Measurements from ENCODE around the gene B3GALT4.

Gene B3GALT4

GRCh38 chr6:33289784-33290315 is 12.9 kb downstream of the B3GALT4 start:
- peaks cover 77% of the 10 kb centered on the region for H3K36me3 ChIP-seq (ENCODE audit: control insufficient read depth, low read length)

GRCh38 chr6:33290459-33290858 is 13.5 kb downstream of the B3GALT4 start:
- H3K9me3 ChIP-seq (ENCODE audit: control insufficient read depth, insufficient read depth, low read length): no peaks in the 10 kb centered on the region
- no peaks in the 10 kb centered on the region for H3K9me2 ChIP-seq (replicated peaks; ENCODE audit: control insufficient read depth, low read length)
- peaks cover 72% of the 10 kb centered on the region for H3K36me3 ChIP-seq (ENCODE audit: control insufficient read depth, low read length)
- peak overlapping the region; percentile 87 for H3K4me2 ChIP-seq (ENCODE audit: low read length)
- TF ChIP-seq EZH2phosphoT487 (IDR thresholded peaks at IDR 0.05; ENCODE audit: borderline replicate concordance, low read length): no peak
- TF ChIP-seq CTCF (IDR thresholded peaks at IDR 0.05; ENCODE audit: low read depth, low read length, poor library complexity, severe bottlenecking): no peak
- H3K4me3 ChIP-seq (ENCODE audit: low read length): peak overlapping the region; percentile 93
- H3K27me3 ChIP-seq (ENCODE audit: control insufficient read depth, low read length): no peaks in the 10 kb centered on the region
- H4K20me1 ChIP-seq (ENCODE audit: control insufficient read depth, insufficient read depth, low read depth, low read length): no peaks in the 10 kb centered on the region
- 0 out of 2 replicates have a peak overlapping the region, but pooled peaks have one; percentile 35 for H3K27ac ChIP-seq (ENCODE audit: low read depth, low read length)
- H3K4me1 ChIP-seq (ENCODE audit: control insufficient read depth, low read length): peaks cover 25% of the 10 kb centered on the region
- peaks cover 55% of the 10 kb centered on the region for H3K79me2 ChIP-seq (ENCODE audit: control insufficient read depth, low read length)
- peaks cover 11% of the 10 kb centered on the region; the same call in 1 of the 2 replicates for H3F3A ChIP-seq (ENCODE audit: control insufficient read depth, insufficient read depth)

More at GRCh38 chr6:33289784-33290315, 12.9 kb downstream of the B3GALT4 start:
- TF ChIP-seq EZH2phosphoT487 (IDR thresholded peaks at IDR 0.05; ENCODE audit: borderline replicate concordance, low read length) (no peak), CTCF (IDR thresholded peaks at IDR 0.05; ENCODE audit: low read depth, low read length, poor library complexity, severe bottlenecking) (no peak)
- no peaks in the 10 kb centered on the region for H3K27me3 ChIP-seq (ENCODE audit: control insufficient read depth, low read length)
- peaks cover 25% of the 10 kb centered on the region for H3K4me1 ChIP-seq (ENCODE audit: control insufficient read depth, low read length)
- H3F3A ChIP-seq (ENCODE audit: control insufficient read depth, insufficient read depth): peaks cover 11% of the 10 kb centered on the region; the same call in 1 of the 2 replicates
- no peaks in the 10 kb centered on the region for H3K9me3 ChIP-seq (ENCODE audit: control insufficient read depth, insufficient read depth, low read length)
- peaks cover 55% of the 10 kb centered on the region for H3K79me2 ChIP-seq (ENCODE audit: control insufficient read depth, low read length)
- peak overlapping the region; percentile 35 for H3K27ac ChIP-seq (ENCODE audit: low read depth, low read length)
- H3K4me2 ChIP-seq (ENCODE audit: low read length): peak overlapping the region; percentile 87
- no peaks in the 10 kb centered on the region for H3K9me2 ChIP-seq (replicated peaks; ENCODE audit: control insufficient read depth, low read length)
- peak overlapping the region; percentile 93 for H3K4me3 ChIP-seq (ENCODE audit: low read length)
- H4K20me1 ChIP-seq (ENCODE audit: control insufficient read depth, insufficient read depth, low read depth, low read length): no peaks in the 10 kb centered on the region

DNA sequence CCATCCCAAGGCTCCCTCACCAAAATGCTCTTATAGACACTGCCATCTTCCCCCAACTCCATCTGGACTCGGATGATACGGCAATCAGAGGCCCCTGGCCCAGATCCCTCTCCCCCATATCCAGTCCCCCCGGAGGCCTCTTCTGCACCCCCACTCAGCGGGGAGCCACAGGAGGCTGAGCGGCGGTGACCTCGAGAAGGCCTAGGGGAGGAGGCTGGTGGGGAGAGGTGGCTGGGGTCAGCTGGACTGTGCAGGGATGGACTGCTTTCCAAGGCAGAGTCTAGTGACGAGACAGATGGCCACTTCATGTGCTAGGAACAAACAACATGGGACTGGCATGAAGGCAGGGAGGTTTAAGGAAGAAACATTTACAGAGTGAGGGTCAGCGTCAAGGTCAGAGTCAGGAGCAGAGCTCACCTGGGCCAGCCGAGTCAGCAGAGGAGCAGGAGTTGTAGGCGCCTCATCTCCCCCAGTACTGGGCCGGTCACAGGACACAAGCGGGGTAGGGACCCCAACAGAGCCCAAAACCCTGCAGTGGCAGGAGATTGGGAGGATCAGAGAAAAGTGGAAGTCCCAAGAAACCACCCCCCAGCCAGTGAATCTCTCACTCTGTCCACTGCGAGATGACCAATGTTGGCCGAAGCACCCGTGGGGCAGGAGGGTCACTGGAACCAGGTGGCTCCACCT is 16.2 kb downstream of the B3GALT4 start:
- Histone ChIP-seq H3K36me3 (ENCODE audit: control insufficient read depth, low read length) (peaks cover 69% of the 10 kb centered on the region), H3K79me2 (ENCODE audit: control insufficient read depth, low read length) (peaks cover 48% of the 10 kb centered on the region), H3K27ac (ENCODE audit: low read depth, low read length) (no peak overlapping the region), H3K4me1 (ENCODE audit: control insufficient read depth, low read length) (peaks cover 25% of the 10 kb centered on the region), H3F3A (ENCODE audit: control insufficient read depth, insufficient read depth) (peaks cover 11% of the 10 kb centered on the region; the same call in 1 of the 2 replicates), H3K4me3 (ENCODE audit: low read length) (no peak overlapping the region), H3K4me2 (ENCODE audit: low read length) (no peak overlapping the region), H4K20me1 (ENCODE audit: control insufficient read depth, insufficient read depth, low read depth, low read length) (no peaks in the 10 kb centered on the region), H3K9me2 (replicated peaks; ENCODE audit: control insufficient read depth, low read length) (no peaks in the 10 kb centered on the region), H3K27me3 (ENCODE audit: control insufficient read depth, low read length) (no peaks in the 10 kb centered on the region), H3K9me3 (ENCODE audit: control insufficient read depth, insufficient read depth, low read length) (no peaks in the 10 kb centered on the region)
- TF ChIP-seq EZH2phosphoT487 (IDR thresholded peaks at IDR 0.05; ENCODE audit: borderline replicate concordance, low read length) (no peak), CTCF (IDR thresholded peaks at IDR 0.05; ENCODE audit: low read depth, low read length, poor library complexity, severe bottlenecking) (no peak)
